Measurements from ENCODE around the gene PTGIS. TPM values are rescaled to one million over a fixed set of nuclear protein-coding genes. Genes with fewer than 3 reads are reported as not detected.

The PTGIS gene
- total RNA-seq, 1 donor from 2014 or later = 31.3 TPM

GRCh38 chr20:49587111-49587570 is 19.2 kb upstream of the PTGIS start:
- Histone ChIP-seq H4K20me1 (ENCODE audit: low read depth) (no peaks in the 10 kb centered on the region), H3K9me3 (ENCODE audit: low read depth) (no peaks in the 10 kb centered on the region), H2AFZ (replicated peaks) (no peak overlapping the region), H3K4me2 (no peak overlapping the region), H3K27ac (no peak overlapping the region), H3K79me2 (ENCODE audit: low read depth) (no peaks in the 10 kb centered on the region), H3K27me3 (no peaks in the 10 kb centered on the region), H3K36me3 (no peaks in the 10 kb centered on the region), H3K4me3 (no peak overlapping the region), H3K4me1 (no peaks in the 10 kb centered on the region), H3K9ac (no peak overlapping the region), H3F3A (ENCODE audit: low read depth) (peaks cover 4% of the 10 kb centered on the region)
- TF ChIP-seq EZH2phosphoT487 (IDR thresholded peaks at IDR 0.05) (no peak), EZH2 (IDR thresholded peaks at IDR 0.05) (no peak)
- TF ChIP-seq, protein P1, sequence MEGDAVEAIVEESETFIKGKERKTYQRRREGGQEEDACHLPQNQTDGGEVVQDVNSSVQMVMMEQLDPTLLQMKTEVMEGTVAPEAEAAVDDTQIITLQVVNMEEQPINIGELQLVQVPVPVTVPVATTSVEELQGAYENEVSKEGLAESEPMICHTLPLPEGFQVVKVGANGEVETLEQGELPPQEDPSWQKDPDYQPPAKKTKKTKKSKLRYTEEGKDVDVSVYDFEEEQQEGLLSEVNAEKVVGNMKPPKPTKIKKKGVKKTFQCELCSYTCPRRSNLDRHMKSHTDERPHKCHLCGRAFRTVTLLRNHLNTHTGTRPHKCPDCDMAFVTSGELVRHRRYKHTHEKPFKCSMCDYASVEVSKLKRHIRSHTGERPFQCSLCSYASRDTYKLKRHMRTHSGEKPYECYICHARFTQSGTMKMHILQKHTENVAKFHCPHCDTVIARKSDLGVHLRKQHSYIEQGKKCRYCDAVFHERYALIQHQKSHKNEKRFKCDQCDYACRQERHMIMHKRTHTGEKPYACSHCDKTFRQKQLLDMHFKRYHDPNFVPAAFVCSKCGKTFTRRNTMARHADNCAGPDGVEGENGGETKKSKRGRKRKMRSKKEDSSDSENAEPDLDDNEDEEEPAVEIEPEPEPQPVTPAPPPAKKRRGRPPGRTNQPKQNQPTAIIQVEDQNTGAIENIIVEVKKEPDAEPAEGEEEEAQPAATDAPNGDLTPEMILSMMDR (IDR thresholded peaks at IDR 0.05) = no peak
- Mint-ChIP-seq H3K27me3 (ENCODE audit: insufficient read depth, low read depth) (peaks cover 6% of the 10 kb centered on the region), H3K9me3 (peaks cover 4% of the 10 kb centered on the region), H3K27ac (no peak overlapping the region), H3K4me1 (peaks cover 3% of the 10 kb centered on the region), H3K4me3 (no peak overlapping the region), H3K36me3 (no peaks in the 10 kb centered on the region)
- no peak for DNase-seq (ENCODE audit: low spot score)

GRCh38 chr20:49585585-49586245 is 17.8 kb upstream of the PTGIS start:
- TF ChIP-seq, protein P1 (IDR thresholded peaks at IDR 0.05) = no peak
- no peak for TF ChIP-seq EZH2 (IDR thresholded peaks at IDR 0.05)
- TF ChIP-seq EZH2phosphoT487 (IDR thresholded peaks at IDR 0.05) = no peak
- Histone ChIP-seq H3K9ac (no peak overlapping the region), H3K36me3 (no peaks in the 10 kb centered on the region), H3K9me3 (ENCODE audit: low read depth) (no peaks in the 10 kb centered on the region), H3K27ac (no peak overlapping the region), H3K4me2 (no peak overlapping the region), H3K4me1 (no peaks in the 10 kb centered on the region), H3K27me3 (no peaks in the 10 kb centered on the region), H3K79me2 (ENCODE audit: low read depth) (no peaks in the 10 kb centered on the region), H3F3A (ENCODE audit: low read depth) (peaks cover 4% of the 10 kb centered on the region), H3K4me3 (no peak overlapping the region), H4K20me1 (ENCODE audit: low read depth) (no peaks in the 10 kb centered on the region), H2AFZ (replicated peaks) (no peak overlapping the region)
- Mint-ChIP-seq H3K4me1 (peaks cover under 1% of the 10 kb centered on the region), H3K4me3 (no peak overlapping the region), H3K9me3 (peaks cover 4% of the 10 kb centered on the region), H3K27me3 (ENCODE audit: insufficient read depth, low read depth) (peaks cover 3% of the 10 kb centered on the region), H3K36me3 (no peaks in the 10 kb centered on the region), H3K27ac (no peak overlapping the region)
- DNase-seq (ENCODE audit: low spot score) = no peak

DNA sequence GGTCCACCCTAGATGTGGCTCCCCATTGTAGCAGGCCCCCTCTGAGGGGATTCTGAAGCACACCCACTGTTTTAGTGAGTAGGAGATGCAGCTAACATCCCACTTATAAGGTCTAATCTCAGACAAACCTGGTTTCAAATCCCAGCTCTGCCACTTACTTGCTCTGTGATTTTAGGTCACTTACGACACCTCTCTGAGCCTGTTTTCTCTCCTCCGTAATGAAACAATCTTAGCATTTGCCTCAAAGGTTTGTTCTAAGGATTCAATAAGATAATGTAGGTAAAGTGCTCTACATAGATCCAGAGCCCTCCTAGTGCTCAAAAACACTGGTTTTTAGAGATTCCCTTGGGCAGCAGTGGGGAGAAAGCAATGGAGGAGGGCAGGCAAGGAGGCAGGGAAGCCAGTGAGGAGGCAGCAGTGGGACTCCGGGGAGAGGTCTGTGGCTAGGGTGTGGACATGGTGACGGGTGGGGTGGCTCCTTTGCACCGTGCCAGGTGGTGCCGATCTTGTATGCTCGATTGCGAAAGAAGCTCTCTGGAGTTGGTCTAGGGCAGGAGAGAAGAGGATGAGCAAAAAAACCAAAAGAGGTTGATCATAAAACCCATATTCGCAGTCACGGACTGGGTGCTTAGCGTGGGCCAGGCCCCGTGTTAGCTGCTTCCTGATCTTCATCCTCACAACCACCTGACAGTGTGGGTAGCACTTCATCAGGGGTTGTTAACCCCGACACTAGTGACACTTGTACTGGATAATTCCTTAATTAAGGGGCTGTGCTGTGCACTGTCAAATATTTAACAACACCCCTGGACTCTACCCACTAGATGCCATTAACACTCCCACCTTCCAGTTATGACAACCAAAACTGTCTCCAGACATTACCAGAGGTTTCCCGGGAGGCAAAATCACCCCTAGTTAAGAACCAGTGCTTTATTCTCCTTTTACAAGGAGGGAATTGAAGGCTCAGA is 16.8 kb upstream of the PTGIS start:
- H3K9ac ChIP-seq = no peak overlapping the region
- H3K27ac ChIP-seq = no peak overlapping the region
- Mint-ChIP-seq H3K9me3 (peaks cover 4% of the 10 kb centered on the region), H3K27ac (peak overlapping the region; percentile 22), H3K4me3 (no peak overlapping the region), H3K4me1 (peaks cover 9% of the 10 kb centered on the region), H3K36me3 (no peaks in the 10 kb centered on the region), H3K27me3 (ENCODE audit: insufficient read depth, low read depth) (peaks cover 3% of the 10 kb centered on the region)
- H3K79me2 ChIP-seq (ENCODE audit: low read depth) = no peaks in the 10 kb centered on the region
- peaks cover 7% of the 10 kb centered on the region for H3K4me1 ChIP-seq
- H2AFZ ChIP-seq (replicated peaks) = no peak overlapping the region
- H3K9me3 ChIP-seq (ENCODE audit: low read depth) = no peaks in the 10 kb centered on the region
- H3K4me3 ChIP-seq = no peak overlapping the region
- no peaks in the 10 kb centered on the region for H3K27me3 ChIP-seq
- no peak overlapping the region for H3K4me2 ChIP-seq
- H3F3A ChIP-seq (ENCODE audit: low read depth) = peaks cover 4% of the 10 kb centered on the region
- no peaks in the 10 kb centered on the region for H4K20me1 ChIP-seq (ENCODE audit: low read depth)
- H3K36me3 ChIP-seq = no peaks in the 10 kb centered on the region
- DNase-seq (ENCODE audit: low spot score) = no peak
- TF ChIP-seq EZH2phosphoT487 (IDR thresholded peaks at IDR 0.05) (no peak), EZH2 (IDR thresholded peaks at IDR 0.05) (no peak)
- TF ChIP-seq, protein P1 (IDR thresholded peaks at IDR 0.05) = no peak
